Body of pancreas (tissue), 4 donors: Measurements from ENCODE around the gene DAB2. TPM values are rescaled to one million over a fixed set of nuclear protein-coding genes. Genes with fewer than 3 reads are reported as not detected.

ENCODE experiments used
- ATAC-seq: fragments of 150-250 bp; one replicate; pipeline ENCODE4 v1.9.1; 2016
- DNase-seq, 4 donors: peaks; one replicate each; pipeline ENCODE4 v3.0.0-alpha.2; 2019
- H3K27ac ChIP-seq, 4 donors: fragments of 200-600 bp; sonication (generic); 1 replicate in 3 of 4; 2 replicates in 1 of 4; pipeline versions ENCODE4 v1.5.1 to v1.6.1; 2016 to 2019; ENCODE audit warnings: mild to moderate bottlenecking in 1 of 4, mixed read lengths in 1 of 4, moderate library complexity in 1 of 4
- H3K27me3 ChIP-seq, 2 donors: fragments of 200-600 bp; sonication (generic); one replicate each; pipeline ENCODE4 v1.6.0; 2016; ENCODE audit warnings: mild to moderate bottlenecking in 1 of 2
- H3K36me3 ChIP-seq, 2 donors: fragments of 200-600 bp; sonication (generic); replicated peaks in 1 of 2; 2 replicates each; pipeline ENCODE4 v1.5.1; 2016; ENCODE audit warnings: low read depth in 2 of 2; ENCODE audit not compliant: insufficient read depth in 1 of 2
- H3K4me1 ChIP-seq: fragments of 200-600 bp; sonication (generic); one replicate; pipeline ENCODE4 v1.6.0; 2016
- H3K4me3 ChIP-seq, 2 donors: fragments of 200-600 bp; sonication (generic); 1 replicate in 1 of 2; 2 replicates in 1 of 2; pipeline ENCODE4 v1.5.1; 2016 to 2019
- H3K9me3 ChIP-seq, 3 donors: fragments of 200-600 bp; sonication (generic); 1 replicate in 2 of 3; 2 replicates in 1 of 3; pipeline ENCODE4 v1.5.1; 2016
- CTCF ChIP-seq, 7 experiments: fragments of 450-650 bp in 4 of 7; fragments of 200-600 bp in 3 of 7; sonication (generic) in 3 of 7; IDR thresholded peaks; one replicate each; pipeline ENCODE4 v1.5.1; 2016 to 2019; ENCODE audit warnings: antibody characterized with exemption in 7 of 7
- POLR2A ChIP-seq, 3 donors: fragments of 450-650 bp; IDR thresholded peaks; one replicate each; pipeline ENCODE4 v1.6.1; 2016; ENCODE audit warnings: antibody characterized with exemption in 3 of 3, mild to moderate bottlenecking in 2 of 3
- WGBS, 2 donors: methylation state at CpG; one replicate each; pipeline ENCODE4 v1.1.5; 2017; 5-methylcytosine and 5-hydroxymethylcytosine counted together
- intact Hi-C: fragments of 100-400 bp; cut with DNase I; formaldehyde crosslinking; loops from one replicate; pipeline ENCODE4 v1.15.1; 2023
- total RNA-seq, 2 donors: library from RNA; depleted of rRNA; stranded (reverse); fragments of >200 nt; gene quantifications; one replicate each; pipeline ENCODE4 v1.1.0, GENCODE V29; 2016

The DAB2 gene
- total RNA-seq, 2 donors from 2014 or later, result 33.9 to 39.4 TPM

- Histone ChIP-seq H3K9me3 (no peaks in the 10 kb centered on the region), H3K27ac (no peak overlapping the region), H3K27me3 (no peaks in the 10 kb centered on the region), H3K4me3 (no peak overlapping the region), H3K4me1 (no peaks in the 10 kb centered on the region), H3K36me3 (no peaks in the 10 kb centered on the region)
- WGBS, 2 donors, result 11 to 43% methylated on average over 7 of the region's 7 CpGs
- no peak for TF ChIP-seq POLR2A (IDR thresholded peaks at IDR 0.05)
- no peak for TF ChIP-seq CTCF (IDR thresholded peaks at IDR 0.05)
- intact Hi-C loops, result no loop called here
- no peak for ATAC-seq
- no peak for DNase-seq
Measured at GRCh38 chr5:39455645-39456044, 30.9 kb upstream of the DAB2 start.

GRCh38 chr5:39453606-39454005 lies 28.8 kb upstream of the DAB2 start:
- no peak for TF ChIP-seq POLR2A (IDR thresholded peaks at IDR 0.05)
- no peak for TF ChIP-seq CTCF (IDR thresholded peaks at IDR 0.05)
- intact Hi-C loops, result no loop called here
- Histone ChIP-seq H3K36me3 (no peaks in the 10 kb centered on the region), H3K9me3 (no peaks in the 10 kb centered on the region), H3K27ac (peak overlapping the region in 3 of 4 donors; percentile 7 to 49 (median 36)), H3K4me3 (no peak overlapping the region), H3K27me3 (no peaks in the 10 kb centered on the region), H3K4me1 (no peaks in the 10 kb centered on the region)
- DNase-seq (no peak), ATAC-seq (no peak)

GRCh38 chr5:39452846-39453245 lies 28.1 kb upstream of the DAB2 start:
- DNase-seq, result no peak
- Histone ChIP-seq H3K27me3 (no peaks in the 10 kb centered on the region), H3K27ac (peak overlapping the region in 3 of 4 donors; percentile 7 to 49 (median 36)), H3K4me3 (no peak overlapping the region), H3K36me3 (no peaks in the 10 kb centered on the region), H3K4me1 (no peaks in the 10 kb centered on the region), H3K9me3 (no peaks in the 10 kb centered on the region)
- intact Hi-C loops, result no loop called here
- TF ChIP-seq POLR2A (IDR thresholded peaks at IDR 0.05) (no peak), CTCF (IDR thresholded peaks at IDR 0.05) (no peak)
- ATAC-seq, result no peak
- WGBS, 2 donors, result 20 to 33% methylated on average over 2 of the region's 2 CpGs

- Histone ChIP-seq H3K4me1 (no peaks in the 10 kb centered on the region), H3K9me3 (no peaks in the 10 kb centered on the region), H3K36me3 (no peaks in the 10 kb centered on the region), H3K27me3 (no peaks in the 10 kb centered on the region), H3K27ac (no peak overlapping the region), H3K4me3 (no peak overlapping the region)
- ATAC-seq (no peak), DNase-seq (no peak)
- whole genome bisulfite sequencing, 2 donors, result 27 to 35% methylated on average over 2 of the region's 2 CpGs
- intact Hi-C loops, result no loop called here
- TF ChIP-seq CTCF (IDR thresholded peaks at IDR 0.05) (no peak), POLR2A (IDR thresholded peaks at IDR 0.05) (no peak)
Measured at GRCh38 chr5:39451276-39451941, 26.6 kb upstream of the DAB2 start.

DNA sequence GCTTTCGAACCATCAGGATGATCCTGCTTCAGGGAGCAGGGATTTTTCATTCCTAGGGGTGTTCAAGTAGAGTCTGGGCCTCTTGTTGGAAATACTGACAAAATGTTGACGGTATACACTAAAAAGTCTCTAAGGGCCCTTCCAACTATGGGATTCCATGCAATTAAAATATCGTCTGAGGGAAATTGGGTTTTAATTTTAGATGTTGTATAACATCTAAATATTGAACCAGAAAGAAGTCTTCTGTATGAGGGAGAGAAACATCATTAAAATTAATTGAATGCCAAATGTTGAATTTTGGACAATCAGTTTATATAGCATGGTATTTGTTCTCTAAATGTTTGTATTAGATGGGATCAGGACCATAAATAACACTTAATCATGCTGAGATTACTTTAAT lies 25.7 kb upstream of the DAB2 start:
- no peak for DNase-seq
- intact Hi-C loops, result no loop called here

More for the DNA sequence above, 25.7 kb upstream of the DAB2 start:
- Histone ChIP-seq H3K4me1 (no peaks in the 10 kb centered on the region), H3K36me3 (no peaks in the 10 kb centered on the region), H3K9me3 (no peaks in the 10 kb centered on the region), H3K4me3 (no peak overlapping the region), H3K27ac (no peak overlapping the region), H3K27me3 (no peaks in the 10 kb centered on the region)
- TF ChIP-seq CTCF (IDR thresholded peaks at IDR 0.05), result no peak
- no peak for TF ChIP-seq POLR2A (IDR thresholded peaks at IDR 0.05)
- WGBS, 2 donors, result 77 to 86% methylated on average over 3 of the region's 3 CpGs
- no peak for ATAC-seq
